Measurements from ENCODE around the gene VWA5B1.

DNA sequence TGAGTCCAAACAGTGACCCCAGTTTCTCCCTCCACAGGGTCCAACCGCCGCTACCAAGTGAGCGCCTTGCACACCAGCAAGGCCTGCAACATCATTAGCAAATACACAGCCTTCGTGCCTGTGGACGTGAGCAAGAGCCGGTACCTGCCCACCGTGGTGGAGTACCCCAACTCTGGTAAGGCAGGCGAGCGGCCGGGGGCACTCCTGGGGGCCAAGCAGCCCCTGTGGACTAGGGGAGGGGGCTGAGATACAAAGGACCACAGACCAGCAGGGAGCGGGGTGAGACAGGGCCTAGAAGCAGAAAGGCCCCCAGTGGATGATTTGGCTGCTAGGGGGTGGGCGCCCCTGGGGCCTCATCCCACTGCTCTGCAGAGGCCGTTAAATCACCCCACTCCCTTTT, 54.7 kb downstream of the VWA5B1 start:
- TF ChIP-seq, protein P1, sequence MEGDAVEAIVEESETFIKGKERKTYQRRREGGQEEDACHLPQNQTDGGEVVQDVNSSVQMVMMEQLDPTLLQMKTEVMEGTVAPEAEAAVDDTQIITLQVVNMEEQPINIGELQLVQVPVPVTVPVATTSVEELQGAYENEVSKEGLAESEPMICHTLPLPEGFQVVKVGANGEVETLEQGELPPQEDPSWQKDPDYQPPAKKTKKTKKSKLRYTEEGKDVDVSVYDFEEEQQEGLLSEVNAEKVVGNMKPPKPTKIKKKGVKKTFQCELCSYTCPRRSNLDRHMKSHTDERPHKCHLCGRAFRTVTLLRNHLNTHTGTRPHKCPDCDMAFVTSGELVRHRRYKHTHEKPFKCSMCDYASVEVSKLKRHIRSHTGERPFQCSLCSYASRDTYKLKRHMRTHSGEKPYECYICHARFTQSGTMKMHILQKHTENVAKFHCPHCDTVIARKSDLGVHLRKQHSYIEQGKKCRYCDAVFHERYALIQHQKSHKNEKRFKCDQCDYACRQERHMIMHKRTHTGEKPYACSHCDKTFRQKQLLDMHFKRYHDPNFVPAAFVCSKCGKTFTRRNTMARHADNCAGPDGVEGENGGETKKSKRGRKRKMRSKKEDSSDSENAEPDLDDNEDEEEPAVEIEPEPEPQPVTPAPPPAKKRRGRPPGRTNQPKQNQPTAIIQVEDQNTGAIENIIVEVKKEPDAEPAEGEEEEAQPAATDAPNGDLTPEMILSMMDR (optimal IDR thresholded peaks at IDR 0.05 in 1 of 3, IDR thresholded peaks at IDR 0.05 in 1 of 3, conservative IDR thresholded peaks at IDR 0.05 in 1 of 3; ENCODE audit: extremely low read depth in 1 of 3, insufficient read depth in 2 of 3, low read length in 3 of 3), result no peak
- no peak for TF ChIP-seq EZH2 (IDR thresholded peaks at IDR 0.05; ENCODE audit: low read length)

Measured in keratinocyte (primary cell).